ENCODE measurements around the gene ABTB1.

Gene ABTB1

DNA sequence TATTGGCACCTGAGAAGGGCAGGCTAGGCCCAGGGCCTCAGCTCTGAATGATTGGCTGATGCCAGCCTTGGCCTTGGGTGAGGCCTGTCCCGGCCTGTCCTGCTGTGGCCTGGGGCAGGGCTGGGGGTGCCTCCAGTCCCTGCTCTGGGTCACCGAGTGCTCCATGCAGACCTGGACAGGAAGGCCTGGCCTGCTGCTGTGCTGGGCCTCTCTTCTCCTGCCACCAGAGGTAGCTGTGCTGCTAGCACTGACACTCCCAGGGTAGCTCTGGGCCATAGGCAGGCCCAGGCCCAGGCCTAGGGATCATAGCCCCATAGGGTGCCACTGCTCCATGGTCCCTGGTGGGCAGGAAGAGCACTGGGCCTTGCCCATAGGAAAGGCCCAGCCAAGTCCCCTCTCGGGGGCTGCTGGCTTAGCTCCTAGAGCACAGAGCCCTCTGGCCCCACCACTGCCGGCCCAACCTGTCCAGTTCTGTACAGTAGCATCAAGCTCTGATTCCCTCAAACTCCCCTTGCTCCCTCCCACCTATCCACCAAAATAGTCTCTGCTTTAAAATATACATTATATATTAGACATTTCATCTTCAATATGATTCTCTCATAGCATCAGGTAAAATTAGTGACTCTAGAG lies 18.2 kb downstream of the ABTB1 start:
- TF ChIP-seq Cebpa-rat (IDR thresholded peaks at IDR 0.05) = no peak
- Histone ChIP-seq H3K4me1 (peaks cover 30 to 65% (median 44%) of the 10 kb centered on the region in 10 experiments), H3K27me3 (no peaks in the 10 kb centered on the region), H3K4me3 (0 out of 20 replicates have a peak overlapping the region, but pooled peaks of 1 of the 10 experiments have one; percentile 2), H3K9ac (peak overlapping the region; percentile 27 to 68 (median 55); a peak in 20 of 22 replicates), H4K20me1 (peaks cover 0 to 3% (median 0%) of the 10 kb centered on the region in 11 experiments; a peak in 1 of 22 replicates), H3K27ac (peak overlapping the region; percentile 14 to 76 (median 57); a peak in 21 of 22 replicates), H3K4me2 (peak overlapping the region; percentile 64 to 95 (median 82)), H3K9me3 (replicated peaks in 1 of 11) (peaks cover 0 to 6% (median 0%) of the 10 kb centered on the region in 11 experiments; a peak in 1 of 22 replicates), H3K36me3 (no peaks in the 10 kb centered on the region)

DNA sequence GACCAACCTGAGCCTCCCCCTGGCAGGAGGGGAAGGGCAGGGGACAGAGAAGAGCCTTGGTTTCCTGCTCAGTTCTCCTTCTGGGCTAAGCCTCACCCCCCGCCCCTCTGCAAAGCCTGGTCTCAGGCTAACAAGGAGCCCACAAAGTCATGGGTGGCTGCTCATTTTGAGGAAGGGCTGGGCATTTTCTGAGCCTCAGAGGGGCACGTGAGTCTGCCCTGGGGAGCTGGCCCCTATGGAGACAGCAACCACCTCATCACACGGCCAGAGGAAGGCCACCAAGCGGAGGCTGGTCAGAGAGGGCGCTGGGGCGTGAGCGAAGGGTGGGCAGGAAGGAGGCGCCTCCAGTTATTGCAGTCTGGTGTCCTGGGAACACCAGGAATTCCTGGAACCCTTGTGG lies 18.7 kb downstream of the ABTB1 start:
- no peaks in the 10 kb centered on the region for H3K36me3 ChIP-seq
- peak overlapping the region in 10 of 11 experiments; percentile 27 to 68 (median 56); a peak in 17 of 22 replicates for H3K9ac ChIP-seq
- H3K9me3 ChIP-seq (replicated peaks in 1 of 11) = peaks cover 0 to 6% (median 0%) of the 10 kb centered on the region in 11 experiments; a peak in 1 of 22 replicates
- H4K20me1 ChIP-seq = peaks cover 0 to 3% (median 0%) of the 10 kb centered on the region in 11 experiments; a peak in 1 of 22 replicates
- no peaks in the 10 kb centered on the region for H3K27me3 ChIP-seq
- peak overlapping the region in 3 of 10 experiments; percentile 1 to 33 (median 2); a peak in 1 of 20 replicates for H3K4me3 ChIP-seq
- TF ChIP-seq Cebpa-rat (IDR thresholded peaks at IDR 0.05) = no peak
- peak overlapping the region; percentile 64 to 95 (median 82) for H3K4me2 ChIP-seq
- peaks cover 36 to 68% (median 49%) of the 10 kb centered on the region in 10 experiments for H3K4me1 ChIP-seq
- peak overlapping the region; percentile 14 to 76 (median 57); a peak in 20 of 22 replicates for H3K27ac ChIP-seq

DNA sequence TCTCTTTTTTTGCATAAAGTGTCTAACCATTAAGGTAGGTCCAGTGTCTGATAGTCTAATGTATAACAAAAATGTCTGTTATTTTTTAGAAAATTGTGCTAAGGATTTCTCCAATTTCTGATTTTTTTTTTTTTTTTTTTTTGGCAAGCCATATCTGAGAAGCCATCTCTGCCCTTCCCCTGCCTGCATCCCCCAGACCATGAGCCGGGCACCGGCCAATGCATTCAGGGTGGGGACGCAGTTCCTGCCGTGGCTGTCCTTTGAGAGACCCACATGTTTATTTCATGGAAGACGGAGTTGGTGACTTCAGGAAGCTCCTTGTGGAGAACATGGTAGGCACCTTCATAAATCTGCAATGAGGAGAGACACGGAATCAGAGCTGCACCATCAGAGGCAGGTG lies 19.2 kb downstream of the ABTB1 start:
- Histone ChIP-seq H3K27me3 (no peaks in the 10 kb centered on the region), H3K27ac (peak overlapping the region in 8 of 11 experiments; percentile 14 to 76 (median 68); a peak in 15 of 22 replicates), H3K36me3 (no peaks in the 10 kb centered on the region), H3K4me1 (peaks cover 41 to 73% (median 53%) of the 10 kb centered on the region in 10 experiments), H3K9me3 (replicated peaks in 1 of 11) (peaks cover 0 to 6% (median 0%) of the 10 kb centered on the region in 11 experiments; a peak in 1 of 22 replicates), H3K9ac (peak overlapping the region in 8 of 11 experiments; percentile 33 to 68 (median 56); a peak in 10 of 22 replicates), H4K20me1 (peaks cover 0 to 3% (median 0%) of the 10 kb centered on the region in 11 experiments; a peak in 1 of 22 replicates), H3K4me3 (0 out of 20 replicates have a peak overlapping the region, but pooled peaks of 2 of the 10 experiments have one; percentile 1 to 2), H3K4me2 (peak overlapping the region; percentile 64 to 95 (median 82))
- TF ChIP-seq Cebpa-rat (IDR thresholded peaks at IDR 0.05) = no peak

DNA sequence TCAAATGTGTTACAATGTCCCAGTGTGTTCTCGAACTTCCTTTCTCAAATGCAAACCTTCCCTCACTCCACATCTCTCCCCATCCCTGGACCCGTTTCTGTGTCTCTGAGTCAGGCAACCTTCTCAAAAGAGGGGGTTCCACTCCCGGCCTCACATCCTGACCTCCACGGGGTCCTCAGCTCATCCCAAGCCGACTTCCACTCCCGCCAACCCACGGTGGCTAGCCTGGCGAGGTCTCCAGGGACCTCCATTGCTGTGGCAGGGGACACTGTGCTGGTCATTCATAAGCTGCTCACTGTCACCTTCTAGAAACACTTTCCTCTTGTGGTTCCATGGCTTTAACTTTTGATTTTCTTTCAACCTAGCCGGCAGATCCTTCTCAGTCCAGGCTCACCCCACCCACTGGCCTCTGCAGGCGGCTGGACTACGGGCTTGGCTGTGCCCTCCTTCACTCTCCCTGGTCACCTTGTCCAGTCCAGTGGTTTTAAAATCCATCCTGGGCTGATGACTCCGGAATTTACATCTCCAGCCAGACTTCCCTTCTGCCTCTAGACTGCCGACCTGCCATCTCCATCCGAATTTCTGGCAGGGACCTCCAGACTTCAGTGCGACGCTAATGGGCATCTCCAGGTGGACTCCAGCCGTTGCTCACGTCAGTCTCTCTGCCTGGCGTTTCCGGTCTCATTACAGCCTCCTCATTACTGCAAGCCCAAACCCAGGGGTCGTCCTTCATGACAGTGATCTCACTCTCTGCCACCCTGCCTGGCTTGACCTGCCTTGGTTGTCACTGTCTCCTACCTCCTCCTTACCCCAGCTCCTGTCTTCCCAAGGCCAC lies 20.0 kb downstream of the ABTB1 start:
- H3K9me3 ChIP-seq (replicated peaks in 1 of 11) = 0 out of 22 replicates have a peak, but pooled peaks cover 0 to under 1% (median 0%) of the 10 kb centered on the region in 11 experiments
- no peak overlapping the region for H3K4me3 ChIP-seq
- H3K4me2 ChIP-seq = peak overlapping the region; percentile 64 to 95 (median 82); a peak in 21 of 22 replicates
- no peaks in the 10 kb centered on the region for H3K36me3 ChIP-seq
- no peaks in the 10 kb centered on the region for H3K27me3 ChIP-seq
- peaks cover 0 to 3% (median 0%) of the 10 kb centered on the region in 11 experiments; a peak in 1 of 22 replicates for H4K20me1 ChIP-seq
- H3K27ac ChIP-seq = peak overlapping the region in 3 of 11 experiments; percentile 3 to 74 (median 12); a peak in 2 of 22 replicates
- no peak for TF ChIP-seq Cebpa-rat (IDR thresholded peaks at IDR 0.05)
- peaks cover 48 to 80% (median 61%) of the 10 kb centered on the region in 10 experiments for H3K4me1 ChIP-seq
- H3K9ac ChIP-seq = peak overlapping the region in 2 of 11 experiments; percentile 36 to 68; a peak in 2 of 22 replicates

DNA sequence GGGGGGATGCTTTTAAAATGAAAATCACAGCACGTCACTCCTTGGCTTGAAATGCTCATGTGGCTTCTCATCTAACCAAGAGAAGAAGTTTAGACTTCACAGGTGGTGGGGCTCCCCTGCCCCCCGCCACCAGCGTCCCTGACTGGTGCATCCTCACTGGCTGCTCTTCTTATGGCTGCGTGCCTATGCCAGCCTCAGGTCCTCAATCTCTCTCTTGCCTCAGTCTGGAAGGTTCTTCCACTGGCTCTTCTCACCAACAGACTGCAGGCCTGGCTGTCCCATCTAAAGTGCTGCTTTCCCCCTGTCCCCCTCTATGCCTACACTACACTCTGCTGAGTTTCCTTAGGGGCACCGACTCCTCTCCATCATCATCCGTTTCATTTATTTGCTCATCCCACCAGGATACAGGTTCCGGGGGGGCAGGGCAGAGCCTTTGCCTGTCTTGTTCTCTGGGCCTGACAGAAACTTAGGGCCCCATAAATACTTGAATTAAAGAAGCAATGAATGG lies 20.6 kb downstream of the ABTB1 start:
- no peak for TF ChIP-seq Cebpa-rat (IDR thresholded peaks at IDR 0.05)
- Histone ChIP-seq H4K20me1 (peaks cover 0 to 3% (median 0%) of the 10 kb centered on the region in 11 experiments; a peak in 1 of 22 replicates), H3K4me2 (peak overlapping the region in 7 of 11 experiments; percentile 11 to 92 (median 86); a peak in 4 of 22 replicates), H3K4me1 (peaks cover 55 to 86% (median 68%) of the 10 kb centered on the region in 10 experiments), H3K36me3 (no peaks in the 10 kb centered on the region), H3K9me3 (replicated peaks in 1 of 11) (no peaks in the 10 kb centered on the region), H3K27ac (no peak overlapping the region), H3K9ac (no peak overlapping the region; a peak in 1 of 22 replicates), H3K4me3 (no peak overlapping the region), H3K27me3 (no peaks in the 10 kb centered on the region)

DNA sequence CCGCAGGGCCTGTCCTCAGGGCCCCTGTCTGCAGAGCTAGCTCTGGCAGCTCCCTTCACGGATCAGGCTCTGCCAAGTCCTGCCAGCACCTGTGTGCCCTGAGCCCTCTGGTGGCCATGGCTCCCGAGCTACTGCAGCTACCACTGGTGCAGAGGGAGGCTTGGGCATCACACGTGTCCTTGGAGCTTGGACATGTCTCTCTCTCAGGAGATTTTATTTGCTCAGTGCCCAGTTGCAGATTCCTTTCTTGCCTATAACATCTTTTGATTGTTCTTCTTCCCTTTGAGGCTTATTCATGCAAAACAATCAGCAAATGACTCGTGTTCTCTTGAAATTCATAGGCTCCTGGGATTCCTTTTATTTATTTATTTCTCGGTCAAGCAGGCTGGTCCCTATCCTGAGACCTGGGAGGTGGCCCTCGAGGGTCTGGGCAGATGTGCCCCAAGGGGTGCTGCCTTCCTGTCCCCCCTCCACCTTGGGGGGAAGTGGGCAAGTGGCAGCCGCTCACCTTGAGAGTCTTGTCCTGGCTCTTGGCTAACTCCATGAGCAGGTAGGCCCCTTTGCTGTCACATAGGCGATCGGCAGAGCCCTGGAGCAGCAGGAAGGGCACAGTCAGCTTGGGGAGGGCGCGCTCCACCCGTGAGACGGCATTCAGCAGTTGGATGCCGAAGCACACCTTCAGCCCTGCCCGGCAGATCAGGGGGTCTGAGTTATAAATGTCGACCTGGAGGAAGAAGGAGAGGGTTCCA lies 21.9 kb downstream of the ABTB1 start:
- H3K27ac ChIP-seq = no peak overlapping the region
- no peaks in the 10 kb centered on the region for H3K27me3 ChIP-seq
- no peak overlapping the region for H3K9ac ChIP-seq
- H3K36me3 ChIP-seq = no peaks in the 10 kb centered on the region
- H3K4me1 ChIP-seq = peaks cover 56 to 84% (median 73%) of the 10 kb centered on the region in 10 experiments
- no peak overlapping the region for H3K4me3 ChIP-seq
- no peak for TF ChIP-seq Cebpa-rat (IDR thresholded peaks at IDR 0.05)
- H3K9me3 ChIP-seq (replicated peaks in 1 of 11) = no peaks in the 10 kb centered on the region
- peaks cover 0 to 3% (median 0%) of the 10 kb centered on the region in 11 experiments; a peak in 1 of 22 replicates for H4K20me1 ChIP-seq
- peak overlapping the region in 4 of 11 experiments; percentile 3 to 14 (median 6); a peak in 3 of 22 replicates for H3K4me2 ChIP-seq

DNA sequence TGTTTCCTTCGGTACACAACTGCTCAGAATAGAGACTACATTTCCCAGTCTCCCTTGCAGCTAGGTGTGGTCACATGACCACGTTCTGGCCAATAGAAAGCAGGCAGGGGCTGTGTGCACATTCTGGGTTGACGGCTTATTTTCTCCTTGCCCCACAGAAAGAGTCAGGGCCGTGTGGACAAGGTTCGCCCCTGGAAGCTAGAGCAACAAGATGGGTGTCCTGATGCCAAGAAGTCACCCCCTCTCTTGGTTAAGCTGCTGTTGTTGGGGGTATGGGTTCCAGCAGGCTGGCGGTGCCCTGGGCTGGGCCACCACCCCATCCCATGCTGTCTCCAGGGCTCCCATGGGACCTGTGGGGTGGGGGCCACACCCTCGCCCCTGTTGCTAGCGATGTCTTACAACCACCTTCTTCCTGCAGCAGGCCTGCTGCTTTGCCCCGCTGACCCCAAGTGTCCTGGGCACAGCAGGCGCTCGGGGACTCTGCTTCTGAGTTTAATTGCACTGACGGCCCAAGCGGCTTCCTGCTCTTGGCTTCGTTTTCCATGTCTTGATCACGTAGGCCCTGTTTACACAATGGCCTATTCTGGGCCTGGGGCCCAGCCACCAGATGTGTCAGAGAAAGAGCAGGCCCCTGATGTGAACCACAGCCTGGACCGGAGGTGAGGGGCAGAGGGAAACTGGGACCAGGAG lies 24.9 kb downstream of the ABTB1 start:
- H3K27ac ChIP-seq = peak overlapping the region; percentile 65 to 84 (median 72); a peak in 21 of 22 replicates
- H3K4me3 ChIP-seq = peak overlapping the region; percentile 22 to 60 (median 48); a peak in 17 of 20 replicates
- no peaks in the 10 kb centered on the region for H3K9me3 ChIP-seq (replicated peaks in 1 of 11)
- H3K4me1 ChIP-seq = peaks cover 30 to 63% (median 44%) of the 10 kb centered on the region in 10 experiments
- TF ChIP-seq Cebpa-rat (IDR thresholded peaks at IDR 0.05) = no peak
- H3K27me3 ChIP-seq = no peaks in the 10 kb centered on the region
- H3K9ac ChIP-seq = peak overlapping the region; percentile 39 to 75 (median 69); a peak in 20 of 22 replicates
- peak overlapping the region; percentile 80 to 93 (median 89) for H3K4me2 ChIP-seq
- no peaks in the 10 kb centered on the region for H3K36me3 ChIP-seq
- no peaks in the 10 kb centered on the region for H4K20me1 ChIP-seq
